Measurements from ENCODE around the gene NAV2.

Gene NAV2

GRCh38 chr11:19816040-19816439 is 103.4 kb downstream of the NAV2 start:
- no peak for DNase-seq

DNA sequence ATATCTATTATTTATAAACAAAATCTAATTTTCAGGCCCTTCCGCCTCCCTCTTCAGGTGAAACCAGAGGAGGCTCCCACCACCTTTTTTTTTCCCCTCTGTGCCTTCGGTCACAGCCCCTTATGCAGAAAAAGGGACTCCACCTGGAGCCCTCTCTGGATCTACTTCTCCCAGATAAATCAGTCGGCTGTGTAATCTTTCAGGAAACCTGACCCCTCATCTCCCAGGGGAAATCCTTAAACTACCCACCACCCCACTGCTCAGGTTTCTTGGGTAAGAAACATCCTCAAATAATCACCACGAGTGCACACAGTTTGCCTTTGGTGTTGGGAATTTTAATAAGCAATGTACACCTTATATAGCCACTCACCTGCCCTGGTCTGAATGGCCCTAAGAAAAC is 104.2 kb downstream of the NAV2 start:
- DNase-seq: no peak

DNA sequence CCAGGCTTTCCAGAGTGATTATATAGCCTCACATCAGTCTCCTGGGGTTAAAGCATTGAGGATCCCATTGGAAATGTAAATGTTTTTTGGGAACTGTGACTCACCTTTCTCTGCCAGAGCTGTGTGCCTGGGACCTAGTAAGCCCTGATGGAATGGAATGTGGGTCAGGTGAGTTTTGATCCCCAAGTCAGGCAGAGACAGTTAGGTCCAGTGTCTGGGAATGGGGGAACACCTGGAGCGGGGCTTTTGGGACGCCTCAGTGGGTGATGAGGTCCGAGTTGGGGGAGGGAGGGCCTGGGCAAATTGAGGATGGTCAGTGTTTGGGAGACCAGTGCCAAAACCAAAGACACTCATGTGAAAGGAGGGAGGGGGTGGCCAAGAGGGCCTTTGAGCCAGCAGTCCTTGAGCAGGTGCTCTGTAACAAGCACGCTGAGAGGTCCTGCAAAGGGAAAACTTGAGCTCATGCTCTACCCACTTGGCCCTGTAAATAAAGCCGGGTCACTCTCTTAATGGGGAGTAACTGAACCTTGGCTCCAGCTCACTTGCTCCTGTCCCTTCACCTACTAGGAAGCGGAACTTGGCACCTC is 104.7 kb downstream of the NAV2 start:
- no peak for DNase-seq

DNA sequence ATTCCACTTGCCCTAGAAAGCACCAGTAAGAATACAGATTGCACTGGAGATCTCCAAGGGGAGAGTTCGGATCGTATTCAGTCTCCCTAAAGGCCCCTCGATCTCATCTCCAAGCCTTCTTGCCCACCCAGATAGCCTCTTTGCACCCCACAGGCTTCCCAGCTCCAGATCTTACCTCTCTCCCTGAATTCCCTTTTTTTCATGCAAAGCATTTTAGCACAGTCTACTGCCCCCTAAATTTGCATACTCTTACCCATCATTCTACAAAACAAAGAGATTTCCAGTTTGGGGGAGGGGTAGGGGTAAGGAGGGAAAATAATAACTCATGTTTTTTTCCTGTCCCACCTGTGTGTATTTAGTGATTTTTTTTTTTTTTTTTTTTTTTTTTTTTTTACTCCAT is 105.2 kb downstream of the NAV2 start:
- no peak for DNase-seq

DNA sequence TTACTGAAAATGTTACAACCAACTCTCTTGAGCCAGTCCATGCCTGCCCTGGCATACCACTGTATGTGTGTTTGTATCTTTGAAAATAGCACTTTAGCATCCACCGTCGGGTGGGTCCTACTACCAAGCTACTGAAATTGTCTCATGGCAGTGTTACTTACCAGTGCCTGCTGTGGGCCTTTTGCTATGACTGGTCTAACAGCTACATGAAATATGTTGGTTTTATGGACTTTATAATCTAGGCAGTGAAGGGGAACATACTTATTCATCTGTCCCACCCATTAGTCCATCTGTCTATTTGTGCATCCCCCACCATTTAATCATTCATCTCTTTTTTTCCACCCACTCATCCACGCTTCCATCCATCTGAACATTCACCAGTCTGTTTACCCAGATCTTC is 106.0 kb downstream of the NAV2 start:
- no peak for DNase-seq

DNA sequence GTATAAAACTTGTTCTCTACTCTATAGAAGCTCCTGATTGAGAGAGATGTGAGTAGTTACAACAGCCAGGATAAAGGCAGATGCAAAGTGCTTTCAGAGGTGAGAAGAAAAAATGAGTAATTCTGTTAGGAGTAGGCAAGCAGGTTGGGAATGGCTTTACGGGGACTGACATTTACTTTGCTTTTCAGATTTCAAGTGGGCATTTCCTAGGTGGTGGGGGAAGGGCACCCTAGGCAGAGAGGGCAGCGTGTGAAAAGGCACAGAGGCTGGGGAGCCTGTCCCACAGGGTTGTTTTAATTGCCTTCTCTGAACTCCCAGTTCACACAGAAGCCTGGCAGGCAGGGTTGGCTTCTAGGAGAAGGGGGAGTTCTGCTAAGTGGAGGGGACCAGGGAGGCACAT is 106.5 kb downstream of the NAV2 start:
- DNase-seq: no peak

- no peak for DNase-seq
Observed at GRCh38 chr11:19820100-19820499, 107.5 kb downstream of the NAV2 start.

GRCh38 chr11:19821412-19821875 is 108.8 kb downstream of the NAV2 start:
- no peak for DNase-seq

DNA sequence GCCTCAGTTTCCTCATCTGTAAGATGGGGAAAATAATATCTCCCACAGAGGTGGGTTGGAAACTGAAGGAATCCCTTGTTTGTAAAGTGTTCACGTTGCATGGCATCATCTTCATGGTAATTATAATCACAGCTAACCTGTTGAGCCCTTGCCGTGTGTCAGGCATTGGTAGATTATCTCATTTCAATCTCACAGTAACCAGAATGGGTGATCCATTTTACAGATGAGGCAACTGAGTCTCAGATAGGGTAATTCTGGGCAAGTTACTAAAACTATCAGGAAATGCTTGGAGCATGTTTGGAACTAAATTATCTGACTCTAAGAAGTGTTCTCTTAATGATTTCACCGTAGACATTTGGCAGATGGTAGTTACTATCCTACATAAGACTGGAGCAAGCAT is 109.4 kb downstream of the NAV2 start:
- no peak for DNase-seq

DNA sequence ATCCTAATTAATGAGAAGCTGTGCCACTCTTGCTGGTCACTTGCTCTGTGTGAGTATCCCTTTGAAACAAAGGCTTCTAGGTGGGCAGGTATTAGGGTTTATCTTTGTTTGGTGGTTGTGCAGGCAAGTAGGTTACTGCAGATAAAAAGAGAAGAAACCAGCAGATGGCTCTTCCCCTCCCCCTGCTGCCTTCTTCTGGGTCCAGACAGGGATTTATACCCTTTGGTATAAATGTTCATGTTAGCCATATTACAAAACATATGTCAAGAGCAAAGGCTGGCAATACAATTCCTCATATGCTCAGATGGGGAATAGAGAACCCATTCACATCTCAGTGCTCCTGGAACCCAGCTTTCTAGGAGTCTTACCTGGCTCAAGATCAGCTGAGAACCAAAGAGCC is 109.9 kb downstream of the NAV2 start:
- no peak for DNase-seq

GRCh38 chr11:19826606-19827005 is 114.0 kb downstream of the NAV2 start:
- no peak for DNase-seq

- no peak for DNase-seq
Observed at GRCh38 chr11:19827399-19828135, 114.9 kb downstream of the NAV2 start.

DNA sequence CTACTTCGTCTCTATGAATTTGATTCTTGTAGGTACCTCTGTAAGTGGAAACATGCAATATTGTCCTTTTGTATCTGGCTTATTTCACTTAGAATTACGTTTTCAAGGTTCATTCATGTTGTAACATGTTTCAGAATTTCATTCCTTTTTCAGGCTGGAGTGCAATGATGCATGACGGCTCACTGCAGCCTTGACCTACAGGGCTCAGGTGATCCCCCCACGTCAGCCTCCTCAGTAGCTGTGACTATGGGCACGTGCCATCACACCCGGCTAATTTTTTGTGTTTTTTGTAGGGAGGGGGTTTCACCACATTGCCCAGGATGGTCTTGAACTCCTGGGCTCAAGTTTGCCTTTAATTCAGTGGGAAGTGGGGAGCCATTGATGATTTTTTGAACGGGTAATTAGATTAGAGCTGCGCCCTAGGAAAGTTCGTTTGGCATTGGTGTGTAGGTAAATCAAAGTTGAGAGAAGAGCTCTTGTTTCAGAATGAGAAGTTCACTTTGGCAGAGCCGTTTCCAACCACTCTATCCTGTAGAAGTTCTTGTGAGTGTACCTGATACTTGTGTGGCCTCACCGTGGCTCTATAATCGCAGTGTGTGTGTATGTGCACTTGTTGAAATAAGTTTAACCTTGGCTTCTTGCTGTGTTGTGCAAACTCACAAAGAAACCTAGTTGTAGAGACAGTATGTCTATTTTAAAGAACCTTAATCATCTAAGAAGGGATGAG is 115.9 kb downstream of the NAV2 start:
- no peak for DNase-seq

DNA sequence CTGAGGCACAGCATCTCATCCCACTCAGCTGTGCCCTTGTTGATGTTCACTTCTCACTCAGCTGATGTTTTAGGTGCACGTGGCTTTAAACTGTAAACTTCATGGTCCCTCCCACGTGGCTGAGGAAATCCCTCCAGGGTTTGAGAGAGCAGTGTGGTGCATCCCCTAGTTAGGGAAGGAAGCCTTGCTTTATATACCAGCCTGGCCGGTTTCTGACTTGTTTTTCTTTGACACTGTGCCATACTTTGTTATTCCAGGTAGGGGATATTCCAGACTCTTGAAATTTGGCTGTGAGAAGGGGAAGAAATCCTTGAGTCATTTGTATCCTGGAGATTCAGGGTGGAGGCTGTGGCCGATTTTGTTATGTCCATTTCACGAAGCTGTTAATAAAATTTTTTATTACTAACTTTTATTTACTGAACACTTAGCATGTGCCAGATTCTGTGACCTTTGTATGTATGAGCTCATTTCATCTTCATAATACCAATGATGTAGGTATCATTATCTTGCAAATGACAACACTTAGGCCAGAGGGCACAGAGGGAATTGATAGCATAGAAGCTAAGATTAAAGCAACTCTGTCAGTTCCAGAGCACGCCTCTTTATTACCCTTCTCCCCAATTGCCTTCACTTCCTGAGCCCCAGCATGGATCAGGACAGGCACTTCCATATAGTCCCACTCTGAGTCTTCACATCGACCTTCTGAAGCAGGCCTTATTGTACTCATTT is 116.6 kb downstream of the NAV2 start:
- DNase-seq: no peak

GRCh38 chr11:19832086-19832750 is 119.6 kb downstream of the NAV2 start:
- no peak for DNase-seq

DNA sequence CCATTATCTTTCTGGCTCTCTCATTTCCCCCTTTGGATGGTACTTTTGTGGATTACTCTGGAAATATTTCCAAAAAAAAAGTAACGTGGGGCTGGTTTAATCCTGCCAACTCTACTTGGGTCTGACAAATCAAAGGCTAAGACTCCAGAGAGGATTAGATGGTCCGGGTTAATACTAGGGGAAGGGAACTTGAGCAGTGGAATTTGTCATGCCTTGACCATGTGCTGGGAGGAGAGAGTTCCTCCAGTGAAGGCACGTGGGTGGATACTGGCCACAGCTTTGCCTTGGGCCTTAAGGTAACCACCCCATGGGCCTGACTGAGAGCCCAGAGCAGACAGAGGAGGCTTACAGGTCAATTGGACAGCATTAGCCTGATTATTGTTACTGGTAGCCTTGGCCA is 120.3 kb downstream of the NAV2 start:
- no peak for DNase-seq

GRCh38 chr11:19834771-19835170 is 122.1 kb downstream of the NAV2 start:
- no peak for DNase-seq

DNA sequence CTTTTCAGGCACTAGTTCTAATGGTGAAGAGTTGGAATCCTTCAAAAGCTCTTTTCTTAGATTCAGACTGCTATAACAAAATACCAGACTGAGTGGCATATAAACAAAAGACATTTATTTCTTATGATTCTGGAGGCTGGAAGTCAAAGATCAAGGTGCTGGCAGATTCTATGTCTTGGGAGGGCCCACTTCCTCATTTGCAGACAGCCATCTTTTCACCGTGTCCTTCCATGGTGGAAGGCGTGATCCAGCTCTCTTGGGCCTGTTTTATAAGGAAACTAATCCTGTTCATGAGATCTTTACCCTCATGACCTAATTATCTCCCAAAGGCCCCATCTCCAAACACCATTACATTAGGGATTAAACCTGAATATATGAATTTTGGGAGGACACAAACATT is 124.0 kb downstream of the NAV2 start:
- no peak for DNase-seq

- DNase-seq: no peak
Observed at GRCh38 chr11:19838994-19839768, 126.5 kb downstream of the NAV2 start.

- no peak for DNase-seq
Observed at GRCh38 chr11:19840961-19841360, 128.3 kb downstream of the NAV2 start.

- DNase-seq: no peak
Observed at GRCh38 chr11:19842505-19842904, 129.9 kb downstream of the NAV2 start.

DNA sequence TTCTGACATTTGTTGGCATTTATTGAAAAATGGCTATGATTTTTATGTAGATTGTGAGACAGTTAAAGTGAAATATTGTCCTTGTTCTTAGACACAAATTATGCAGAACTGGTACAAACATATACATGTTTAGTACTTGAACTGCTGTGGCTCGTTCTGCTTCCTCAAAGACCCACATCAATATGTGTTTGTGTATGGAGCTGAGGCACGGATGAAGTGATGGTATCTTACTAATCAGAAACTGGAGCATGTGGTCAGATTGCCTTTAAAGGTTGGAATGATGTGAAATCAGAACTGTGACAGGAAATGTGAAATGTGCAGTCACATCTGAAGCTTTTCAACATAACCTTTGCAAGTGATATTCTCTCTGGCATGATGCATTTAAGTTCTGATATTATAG is 130.4 kb downstream of the NAV2 start:
- DNase-seq: no peak

Measured in SIG-M5 (cell line).